GM23248 (cell line): ENCODE measurements around the gene ABCG4. TPM values are rescaled to one million over a fixed set of nuclear protein-coding genes. Genes with fewer than 3 reads are reported as not detected.

Experiments
- DNase-seq: peaks from one replicate; pipeline ENCODE4 v3.0.0-alpha.2; 2015
- H2AFZ ChIP-seq: fragments of 200-600 bp; sonication (generic); 2 replicates; pipeline ENCODE4 v1.6.1; 2016; ENCODE audit warnings: antibody characterized with exemption
- H3F3A ChIP-seq: fragments of 200-600 bp; sonication (generic); 2 replicates; pipeline ENCODE4 v1.6.1; 2016; ENCODE audit warnings: mild to moderate bottlenecking, antibody characterized with exemption, mixed run types; ENCODE audit not compliant: insufficient read depth
- H3K27ac ChIP-seq: fragments of 200-600 bp; sonication (generic); 2 replicates; pipeline ENCODE4 v1.5.1; 2016; ENCODE audit warnings: mild to moderate bottlenecking
- H3K27me3 ChIP-seq: fragments of 200-600 bp; sonication (generic); replicated peaks from 2 replicates; pipeline ENCODE4 v1.6.1; 2016; ENCODE audit warnings: mild to moderate bottlenecking; ENCODE audit not compliant: insufficient read depth
- H3K36me3 ChIP-seq: fragments of 200-600 bp; sonication (generic); 2 replicates; pipeline ENCODE4 v1.6.1; 2016; ENCODE audit warnings: low read depth, mild to moderate bottlenecking
- H3K4me1 ChIP-seq: fragments of 200-600 bp; sonication (generic); 2 replicates; pipeline ENCODE4 v1.6.1; 2016; ENCODE audit warnings: mild to moderate bottlenecking; ENCODE audit not compliant: insufficient read depth
- H3K4me2 ChIP-seq: fragments of 200-600 bp; sonication (generic); one replicate; pipeline ENCODE4 v1.6.1; 2016; ENCODE audit warnings: mild to moderate bottlenecking; ENCODE audit not compliant: unreplicated experiment
- H3K4me3 ChIP-seq: fragments of 200-600 bp; sonication (generic); 2 replicates; pipeline ENCODE4 v1.5.1; 2016; ENCODE audit warnings: mild to moderate bottlenecking
- H3K79me2 ChIP-seq: fragments of 200-600 bp; sonication (generic); 2 replicates; pipeline ENCODE4 v1.6.1; 2016; ENCODE audit warnings: mild to moderate bottlenecking; ENCODE audit not compliant: insufficient read depth
- H3K9ac ChIP-seq: fragments of 200-600 bp; sonication (generic); 2 replicates; pipeline ENCODE4 v1.6.1; 2016; ENCODE audit warnings: mild to moderate bottlenecking
- H3K9me2 ChIP-seq: fragments of 200-600 bp; sonication (generic); 2 replicates; pipeline ENCODE4 v1.6.1; 2016; ENCODE audit warnings: mixed run types, mild to moderate bottlenecking, moderate library complexity; ENCODE audit not compliant: insufficient read depth
- H3K9me3 ChIP-seq: fragments of 200-600 bp; sonication (generic); one replicate; pipeline ENCODE4 v1.6.1; 2017; ENCODE audit warnings: low read depth
- H4K20me1 ChIP-seq: fragments of 200-600 bp; sonication (generic); 2 replicates; pipeline ENCODE4 v1.6.0; 2016; ENCODE audit not compliant: insufficient read depth
- EZH2 ChIP-seq: fragments of 200-600 bp; sonication (generic); IDR thresholded peaks from 2 replicates; pipeline ENCODE4 v1.6.1; 2018; ENCODE audit warnings: antibody characterized with exemption, mild to moderate bottlenecking; ENCODE audit not compliant: insufficient read depth, poor library complexity, severe bottlenecking
- EZH2phosphoT487 ChIP-seq: fragments of 200-600 bp; sonication (generic); IDR thresholded peaks from 2 replicates; pipeline ENCODE4 v1.6.1; 2018; ENCODE audit warnings: antibody characterized with exemption, moderate library complexity, mild to moderate bottlenecking, low read depth; ENCODE audit not compliant: insufficient read depth
- WGBS, 2 experiments: methylation state at CpG; one replicate each; pipeline ENCODE4 v1.1.6; 2015 to 2017; ENCODE audit warnings: low lambda C conversion rate in 2 of 2, low coverage in 1 of 2; ENCODE audit errors: missing lambda C conversion rate in 2 of 2; 5-methylcytosine and 5-hydroxymethylcytosine counted together
- in situ Hi-C: fragments of 300-500 bp; cut with MboI; formaldehyde crosslinking; loops from 2 replicates; pipeline ENCODE4 v1.15.0; 2020
- polyA plus RNA-seq: library from polyadenylated mRNA; unstranded; fragments of >200 nt; fragmentation: Nextera tagmentation; extraction: Ambion mirVana; gene quantifications from 2 replicates; pipeline ENCODE4 v1.2.1, GENCODE V29; 2016
- total RNA-seq: library from RNA; depleted of rRNA; stranded (reverse); fragments of >200 nt; shearing (Covaris generic); gene quantifications from 2 replicates; pipeline ENCODE4 v1.2.3, GENCODE V29; 2014

ABCG4 gene
- total and polyA plus RNA-seq, 2 experiments from 2014 or later, result 0.06 TPM; not detected in 1

- H3K27me3 ChIP-seq, result peaks cover 38% of the 10 kb centered on the region; the same call in 1 of the 2 replicates
- H4K20me1 ChIP-seq, result no peaks in the 10 kb centered on the region
- H3K9me2 ChIP-seq, result no peaks in the 10 kb centered on the region
Observed at GRCh38 chr11:119152604-119153003, 3.8 kb downstream of the ABCG4 start.

GRCh38 chr11:119153049-119153818 is 4.4 kb downstream of the ABCG4 start:
- DNase-seq, result peak; percentile 17
- Histone ChIP-seq H3K27me3 (peaks cover 33% of the 10 kb centered on the region; the same call in 1 of the 2 replicates), H3K79me2 (no peaks in the 10 kb centered on the region), H3F3A (no peaks in the 10 kb centered on the region), H3K36me3 (no peaks in the 10 kb centered on the region), H2AFZ (no peak overlapping the region), H4K20me1 (no peaks in the 10 kb centered on the region), H3K4me3 (no peak overlapping the region), H3K9me3 (no peaks in the 10 kb centered on the region), H3K9ac (no peak overlapping the region), H3K27ac (no peak overlapping the region), H3K9me2 (no peaks in the 10 kb centered on the region), H3K4me2 (no peak overlapping the region), H3K4me1 (no peaks in the 10 kb centered on the region)
- in situ Hi-C loops, result no loop called here
- TF ChIP-seq EZH2 (no peak), EZH2phosphoT487 (no peak)
- whole genome bisulfite sequencing, 2 experiments, result 51 to 53% methylated on average over 9 of the region's 9 CpGs

More at GRCh38 chr11:119152604-119153003, 3.8 kb downstream of the ABCG4 start:
- no peaks in the 10 kb centered on the region for H3K79me2 ChIP-seq
- 85 to 87% methylated on average over 4 of the region's 4 CpGs for WGBS, 2 experiments
- no peak overlapping the region for H3K27ac ChIP-seq
- H3K9ac ChIP-seq, result no peak overlapping the region
- H3K9me3 ChIP-seq, result no peaks in the 10 kb centered on the region
- H2AFZ ChIP-seq, result no peak overlapping the region
- TF ChIP-seq EZH2phosphoT487 (no peak), EZH2 (no peak)
- H3K4me1 ChIP-seq, result no peaks in the 10 kb centered on the region
- H3K4me3 ChIP-seq, result no peak overlapping the region
- in situ Hi-C loops, result no loop called here
- no peaks in the 10 kb centered on the region for H3K36me3 ChIP-seq
- no peak for DNase-seq
- H3F3A ChIP-seq, result no peaks in the 10 kb centered on the region
- no peak overlapping the region for H3K4me2 ChIP-seq

GRCh38 chr11:119154178-119154577 is 5.3 kb downstream of the ABCG4 start:
- DNase-seq, result no peak
- 81 to 84% methylated on average over 6 of the region's 6 CpGs for WGBS, 2 experiments
- in situ Hi-C loops, result no loop called here

GRCh38 chr11:119155733-119156492 is 7.1 kb downstream of the ABCG4 start:
- H3K4me1 ChIP-seq, result no peaks in the 10 kb centered on the region
- peak; percentile 35 for DNase-seq
- no peaks in the 10 kb centered on the region for H4K20me1 ChIP-seq
- in situ Hi-C loops, result no loop called here
- no peak overlapping the region for H3K4me2 ChIP-seq
- no peaks in the 10 kb centered on the region for H3K9me3 ChIP-seq
- TF ChIP-seq EZH2phosphoT487, result no peak
- TF ChIP-seq EZH2, result no peak
- H3K36me3 ChIP-seq, result no peaks in the 10 kb centered on the region
- H3K9me2 ChIP-seq, result no peaks in the 10 kb centered on the region
- no peak overlapping the region for H3K9ac ChIP-seq
- no peaks in the 10 kb centered on the region for H3F3A ChIP-seq
- 30 to 32% methylated on average over 8 of the region's 8 CpGs for WGBS, 2 experiments
- no peak overlapping the region for H3K27ac ChIP-seq
- no peaks in the 10 kb centered on the region for H3K79me2 ChIP-seq
- no peak overlapping the region for H2AFZ ChIP-seq
- H3K4me3 ChIP-seq, result no peak overlapping the region
- H3K27me3 ChIP-seq, result peaks cover 25% of the 10 kb centered on the region; the same call in 1 of the 2 replicates

More at GRCh38 chr11:119154178-119154577, 5.3 kb downstream of the ABCG4 start:
- no peaks in the 10 kb centered on the region for H3K79me2 ChIP-seq
- H4K20me1 ChIP-seq, result no peaks in the 10 kb centered on the region
- H3K4me2 ChIP-seq, result no peak overlapping the region
- H3K4me3 ChIP-seq, result no peak overlapping the region
- TF ChIP-seq EZH2phosphoT487, result no peak
- no peak for TF ChIP-seq EZH2
- H3K4me1 ChIP-seq, result no peaks in the 10 kb centered on the region
- no peak overlapping the region for H2AFZ ChIP-seq
- no peak overlapping the region for H3K9ac ChIP-seq
- no peaks in the 10 kb centered on the region for H3K9me3 ChIP-seq
- no peaks in the 10 kb centered on the region for H3K36me3 ChIP-seq
- no peak overlapping the region for H3K27ac ChIP-seq
- H3K9me2 ChIP-seq, result no peaks in the 10 kb centered on the region
- peaks cover 32% of the 10 kb centered on the region; the same call in 1 of the 2 replicates for H3K27me3 ChIP-seq
- no peaks in the 10 kb centered on the region for H3F3A ChIP-seq
